Measurements from ENCODE around the gene GALNT13. TPM values are rescaled to one million over a fixed set of nuclear protein-coding genes. Genes with fewer than 3 reads are reported as not detected.

GALNT13 gene
- 0.25 and 6.4 TPM in 2 replicates for total RNA-seq

GRCh38 chr2:153871231-153872221 lies at the start of gene GALNT13:
GALNT13 (plus strand) TSS chr2:153871922.

Data from cardiac ventricle fibroblast (primary cell).